NK-92 (cell line): ENCODE measurements around the gene LHX3.
"Not testable (repeated sequence)": the region's sequence is repeated elsewhere in the genome, so short reads cannot be mapped to it uniquely, and the experiment has no call there.

ENCODE experiments used
- DNase-seq: peaks from one replicate; lab custom pipeline; 2025; ENCODE audit not compliant: unreplicated experiment; lab: John Stamatoyannopoulos, UW

The LHX3 gene

DNA sequence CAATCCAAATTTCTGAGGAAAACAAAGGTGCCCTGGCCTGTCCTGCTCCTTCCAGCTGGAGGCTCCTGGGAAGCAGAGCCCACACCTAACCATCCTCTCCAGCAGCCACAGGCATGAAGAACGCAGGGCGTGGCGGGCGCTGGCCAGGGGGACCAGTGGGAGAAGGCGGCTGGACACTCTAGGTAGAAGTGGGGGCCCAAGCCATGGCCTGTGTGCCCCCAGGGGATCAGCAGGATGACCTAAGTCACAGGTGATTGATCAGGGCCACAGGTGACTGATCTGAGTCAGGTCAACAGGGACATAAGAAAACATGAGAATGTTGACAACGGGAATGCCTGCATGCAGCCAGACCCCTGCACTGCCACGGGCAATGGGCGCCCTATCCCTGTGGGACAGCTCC is 37.3 kb upstream of the LHX3 start:
- no peak for DNase-seq

DNA sequence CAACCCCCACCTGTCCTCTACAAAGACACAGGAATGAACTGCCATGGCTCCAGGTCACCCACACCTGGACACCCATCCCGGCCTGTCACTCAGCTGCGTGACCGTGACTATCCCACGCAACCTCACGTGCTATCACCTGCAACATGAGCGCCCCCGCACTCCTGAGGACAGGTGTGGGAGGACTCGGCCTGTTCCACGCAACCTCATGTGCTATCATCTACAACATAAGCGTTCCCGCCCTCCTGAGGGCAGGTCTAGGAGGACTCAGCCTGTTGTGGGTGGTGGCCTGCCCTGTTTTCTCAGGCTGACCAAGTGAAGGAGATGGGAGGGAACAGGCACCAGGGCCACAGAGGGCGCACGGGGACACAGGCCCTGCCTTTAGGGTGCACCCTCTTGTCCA is 36.6 kb upstream of the LHX3 start:
- no peak for DNase-seq

DNA sequence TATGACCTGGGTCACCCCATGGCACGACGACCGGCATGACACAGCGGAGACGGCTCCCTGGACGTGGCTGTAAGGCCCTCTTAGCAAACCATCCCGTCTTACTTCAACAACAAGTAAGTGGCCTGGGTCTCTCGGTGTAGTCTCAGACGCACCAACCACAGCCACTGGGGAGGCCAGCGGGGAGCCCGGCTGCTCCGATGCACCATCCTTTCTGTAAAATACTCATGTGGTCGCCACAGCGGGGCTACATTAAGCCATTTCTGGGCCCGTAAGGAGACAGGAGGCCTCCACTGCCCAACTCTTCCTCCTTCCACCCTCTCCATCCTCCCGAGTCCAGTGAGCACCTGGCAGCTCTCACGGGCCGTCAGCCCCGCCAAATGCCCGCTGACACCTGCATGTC is 36.0 kb upstream of the LHX3 start:
- DNase-seq = no peak

DNA sequence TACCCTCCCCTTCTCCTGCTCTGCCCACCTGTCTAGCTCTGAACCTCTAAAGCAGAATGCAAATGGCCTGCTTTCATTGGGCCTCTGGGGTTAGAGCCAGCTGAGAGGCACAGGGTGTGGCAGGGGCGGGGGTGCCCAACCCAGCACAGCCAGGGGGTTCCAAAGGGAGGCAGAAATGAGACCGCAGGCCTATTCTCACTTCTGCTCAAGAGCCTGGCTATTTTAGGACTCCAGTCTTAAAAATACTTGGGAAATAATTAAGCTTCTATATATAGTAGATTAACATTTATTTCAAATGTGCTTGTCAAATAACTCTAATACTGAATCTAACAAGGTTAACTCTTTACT is 35.0 kb upstream of the LHX3 start:
- no peak for DNase-seq

DNA sequence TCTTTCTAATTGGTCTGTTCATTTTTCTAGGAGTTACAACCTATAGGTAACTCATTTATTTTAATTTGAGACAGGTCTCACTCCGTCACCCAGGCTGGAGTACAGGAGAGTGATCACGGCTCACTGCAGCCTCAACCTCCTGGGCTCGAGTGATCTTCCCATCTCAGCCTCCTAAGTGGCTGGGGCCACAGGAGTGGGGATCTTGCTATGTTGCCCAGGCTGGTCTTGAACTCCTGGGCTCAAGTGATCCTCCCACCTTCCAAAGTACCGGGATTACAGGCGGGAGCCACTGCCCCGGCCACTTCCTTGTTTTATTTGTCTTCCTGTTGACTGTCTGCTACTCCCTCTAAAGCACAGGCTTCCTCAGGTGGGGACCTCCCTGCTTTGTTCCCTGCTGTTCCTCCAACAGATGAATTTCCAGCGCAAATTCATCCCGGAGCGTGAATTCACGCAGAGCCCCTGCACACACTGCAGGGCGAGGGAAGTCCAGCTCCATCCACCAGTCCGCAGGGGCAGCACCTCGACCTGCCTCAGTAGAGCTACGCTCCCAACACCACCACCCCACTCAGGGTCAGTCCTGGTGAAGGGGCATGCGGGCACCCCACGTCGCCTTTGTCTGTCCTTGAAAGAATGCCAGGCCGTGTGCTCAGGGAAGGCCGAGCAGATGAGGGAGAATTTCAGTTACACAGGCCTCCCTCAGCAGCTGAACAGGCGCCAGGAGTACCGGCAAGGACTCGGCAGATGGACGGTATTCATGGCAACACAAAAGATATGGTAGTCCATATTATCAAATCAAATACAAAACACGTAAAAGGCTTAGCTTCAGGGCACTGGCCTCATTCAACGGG is 34.4 kb upstream of the LHX3 start:
- no peak for DNase-seq

DNA sequence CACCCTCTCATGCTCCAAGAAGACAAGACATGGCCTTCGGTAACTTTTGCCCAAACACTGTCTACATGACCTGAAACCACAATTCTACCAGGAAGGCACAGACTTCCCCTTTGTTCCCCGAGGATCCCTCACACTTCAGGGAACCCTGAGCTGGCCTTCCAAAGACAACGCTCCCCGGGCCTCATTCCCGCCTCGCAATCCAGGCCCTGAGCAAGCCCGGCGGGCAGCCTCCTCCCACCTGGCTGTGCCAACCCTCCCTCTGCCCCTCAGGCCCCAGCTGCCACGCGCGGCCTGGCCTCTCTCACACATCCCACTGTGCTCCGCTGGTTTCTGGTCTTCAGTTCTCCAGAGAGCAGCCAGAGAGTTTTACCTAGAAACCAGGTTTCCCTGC is 33.4 kb upstream of the LHX3 start:
- DNase-seq = no peak

DNA sequence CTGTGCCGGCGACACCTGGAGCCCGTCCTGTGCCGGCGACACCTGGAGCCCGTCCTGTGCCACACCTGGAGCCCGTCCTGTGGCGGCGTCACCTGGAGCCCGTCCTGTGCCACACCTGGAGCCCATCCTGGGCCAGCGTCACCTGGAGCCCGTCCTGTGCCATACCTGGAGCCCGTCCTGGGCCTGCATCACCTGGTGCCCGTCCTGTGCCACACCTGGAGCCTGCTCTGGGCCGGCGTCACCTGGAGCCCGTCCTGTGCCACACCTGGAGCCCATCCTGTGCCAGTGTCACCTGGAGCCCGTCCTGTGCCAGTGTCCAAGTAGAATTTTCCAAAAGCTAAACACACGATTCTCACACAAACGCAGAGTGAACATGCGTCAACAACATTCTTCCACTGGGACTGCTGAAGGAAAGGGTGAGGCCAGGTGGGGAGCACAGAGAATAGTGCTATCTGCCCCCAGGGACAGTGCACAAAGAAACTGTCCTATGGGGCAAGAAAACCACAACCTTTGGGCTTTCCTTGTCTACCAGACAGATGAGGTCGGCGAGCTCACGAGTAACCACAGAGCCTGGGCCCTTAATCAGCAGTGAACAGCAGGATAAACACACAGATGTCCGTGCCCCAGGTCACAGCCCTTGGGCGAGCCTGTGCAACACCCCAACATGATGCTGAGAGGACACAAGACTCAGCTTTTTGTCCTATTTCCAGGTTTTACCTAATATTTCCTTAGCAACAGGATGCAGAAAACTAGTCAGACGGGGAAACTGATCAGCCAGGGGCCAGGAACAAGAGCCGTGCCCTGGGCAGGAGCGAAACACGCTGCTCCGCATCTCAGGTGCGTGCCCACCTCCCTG is 32.8 kb upstream of the LHX3 start:
- DNase-seq = no peak

DNA sequence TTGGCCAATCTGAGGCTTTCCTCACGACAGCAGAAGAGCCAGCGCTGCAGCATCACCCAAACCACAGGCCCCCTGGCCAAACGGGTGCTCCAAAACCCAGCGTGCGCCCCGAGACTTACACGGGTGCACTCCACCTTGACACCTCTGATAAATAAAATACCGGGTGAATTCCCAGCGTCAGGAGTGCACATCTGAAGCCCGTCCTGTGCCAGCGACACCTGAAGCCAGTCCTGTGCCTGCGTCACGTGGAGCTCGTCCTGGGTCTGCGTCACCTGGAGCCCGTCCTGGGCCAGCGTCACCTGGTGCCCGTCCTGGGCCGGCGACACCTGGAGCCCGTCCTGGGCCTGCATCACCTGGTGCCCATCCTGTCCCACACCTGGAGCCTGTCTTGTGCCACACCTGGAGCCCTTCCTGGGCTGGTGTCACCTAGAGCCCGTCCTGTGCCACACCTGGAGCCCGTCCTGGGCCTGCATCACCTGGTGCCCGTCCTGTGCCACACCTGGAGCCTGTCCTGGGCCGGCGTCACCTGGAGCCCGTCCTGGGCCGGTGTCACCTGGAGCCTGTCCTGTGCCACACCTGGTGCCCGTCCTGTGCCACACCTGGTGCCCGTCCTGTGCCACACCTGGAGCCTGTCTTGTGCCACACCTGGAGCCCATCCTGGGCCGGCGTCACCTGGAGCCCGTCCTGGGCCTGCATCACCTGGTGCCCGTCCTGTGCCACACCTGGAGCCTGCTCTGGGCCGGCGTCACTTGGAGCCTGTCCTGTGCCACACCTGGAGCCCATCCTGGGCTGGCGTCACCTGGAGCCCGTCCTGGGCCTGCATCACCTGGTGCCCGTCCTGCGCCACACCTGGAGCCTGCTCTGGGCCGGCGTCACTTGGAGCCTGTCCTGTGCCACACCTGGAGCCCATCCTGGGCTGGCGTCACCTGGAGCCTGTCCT is 31.8 kb upstream of the LHX3 start:
- DNase-seq = not testable (repeated sequence)

DNA sequence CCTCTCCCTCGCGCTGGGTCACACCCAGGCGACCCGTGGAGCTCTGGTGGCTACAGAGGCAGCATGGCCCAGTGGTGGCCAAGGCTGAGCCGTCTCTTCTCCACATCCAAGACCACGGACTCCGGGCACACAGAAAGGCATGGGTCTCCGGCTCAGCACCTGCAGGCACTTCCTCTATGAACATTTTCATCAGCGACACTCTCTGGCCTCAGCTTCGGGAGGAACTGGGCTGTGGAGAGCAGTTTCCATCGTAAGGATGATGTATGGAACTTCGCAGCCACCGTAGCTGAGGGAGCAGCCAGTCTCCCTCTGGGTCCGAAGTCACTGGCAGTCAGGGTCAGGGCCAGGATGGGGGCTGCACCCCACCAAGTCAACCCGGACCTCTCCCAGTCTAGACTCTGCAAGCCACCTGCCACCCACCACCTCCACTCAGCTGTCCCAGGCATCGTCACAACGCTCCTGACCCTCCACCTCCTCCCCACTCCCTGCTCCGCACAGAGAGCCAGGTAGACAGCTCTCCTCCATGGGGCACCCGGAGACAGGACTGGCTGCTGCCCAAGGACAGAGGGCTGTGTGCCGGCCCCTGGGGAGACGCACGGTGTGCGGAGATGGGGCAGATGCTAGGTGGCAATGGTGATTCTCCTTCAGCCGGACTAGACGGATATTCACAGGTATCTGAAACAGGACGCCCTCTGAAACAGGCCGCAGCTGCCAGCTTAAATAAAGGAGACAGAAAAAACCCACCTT is 31.0 kb upstream of the LHX3 start:
- no peak for DNase-seq

DNA sequence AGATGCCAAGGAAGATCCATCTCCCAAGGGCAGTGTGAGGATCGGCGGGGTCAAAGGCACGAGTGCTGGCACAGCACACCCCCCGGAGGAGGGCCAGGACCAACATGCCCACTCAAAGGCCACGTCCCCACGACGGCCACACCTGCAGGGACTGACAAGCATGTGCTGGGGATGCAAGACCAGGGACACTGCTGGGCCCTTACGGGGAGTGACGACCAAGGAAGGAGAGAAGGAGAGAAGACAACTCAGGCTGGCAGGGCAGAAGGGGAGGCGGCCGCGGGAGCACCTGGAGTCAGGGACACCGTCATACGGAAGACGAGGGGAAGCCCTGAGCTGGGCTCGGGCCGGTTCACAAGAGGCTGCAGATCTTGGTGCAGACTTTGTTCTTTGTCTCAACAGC is 30.2 kb upstream of the LHX3 start:
- DNase-seq = no peak

DNA sequence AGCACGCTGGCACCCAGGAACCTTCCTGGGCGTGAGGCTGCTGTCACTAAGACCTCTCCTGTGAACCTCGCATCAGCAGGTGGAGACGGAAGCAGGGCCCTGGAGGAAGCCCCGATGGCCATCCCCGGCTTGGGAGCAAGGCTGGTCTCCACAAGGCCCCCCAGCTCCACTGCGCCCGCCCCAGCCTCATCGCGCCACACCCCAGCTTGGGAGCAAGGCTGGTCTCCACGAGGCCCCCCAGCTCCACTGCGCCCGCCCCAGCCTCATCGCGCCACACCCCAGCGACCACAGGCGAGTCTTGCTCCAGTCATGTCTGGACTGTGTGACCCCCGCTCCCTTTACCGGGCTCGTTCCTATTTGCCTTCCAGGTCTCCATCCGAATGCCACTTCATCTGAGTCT is 29.7 kb upstream of the LHX3 start:
- no peak for DNase-seq

DNA sequence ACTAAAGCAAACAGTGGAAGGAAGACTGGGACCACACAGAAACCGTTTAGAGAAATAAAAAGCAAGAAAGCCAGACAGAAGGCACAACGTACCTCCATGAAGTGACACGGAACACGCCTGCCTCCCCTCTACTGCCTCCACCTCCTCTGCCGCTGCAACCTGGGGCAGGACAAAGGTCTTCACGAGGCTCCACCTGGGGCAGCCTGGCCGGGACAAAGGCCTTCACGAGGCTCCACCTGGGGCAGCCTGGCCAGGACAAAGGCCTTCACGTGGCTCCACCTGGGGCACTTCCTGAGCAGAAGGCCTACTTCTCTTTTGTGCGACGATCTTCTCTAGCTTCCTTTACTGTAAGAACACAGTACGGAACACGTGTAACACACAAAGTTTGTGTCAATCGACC is 28.9 kb upstream of the LHX3 start:
- DNase-seq = no peak

DNA sequence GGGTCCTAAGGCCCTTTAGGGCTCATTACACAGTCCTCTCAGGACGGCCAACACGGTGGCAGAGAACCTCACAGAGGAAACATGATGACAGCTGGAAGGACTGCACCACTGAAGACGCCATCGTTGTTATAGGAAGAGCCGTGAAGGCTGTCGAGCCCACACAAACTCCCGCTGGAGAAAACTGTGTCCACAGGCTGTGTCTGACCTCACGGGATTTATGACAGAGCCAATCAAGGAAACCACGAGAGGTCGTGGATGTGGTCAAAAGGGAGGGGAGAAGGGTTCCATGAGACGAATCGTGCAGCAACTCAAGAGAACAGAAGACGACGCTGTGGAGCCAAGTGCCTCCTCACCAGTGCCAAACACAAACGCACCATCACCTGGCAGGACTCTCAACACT is 28.5 kb upstream of the LHX3 start:
- no peak for DNase-seq

DNA sequence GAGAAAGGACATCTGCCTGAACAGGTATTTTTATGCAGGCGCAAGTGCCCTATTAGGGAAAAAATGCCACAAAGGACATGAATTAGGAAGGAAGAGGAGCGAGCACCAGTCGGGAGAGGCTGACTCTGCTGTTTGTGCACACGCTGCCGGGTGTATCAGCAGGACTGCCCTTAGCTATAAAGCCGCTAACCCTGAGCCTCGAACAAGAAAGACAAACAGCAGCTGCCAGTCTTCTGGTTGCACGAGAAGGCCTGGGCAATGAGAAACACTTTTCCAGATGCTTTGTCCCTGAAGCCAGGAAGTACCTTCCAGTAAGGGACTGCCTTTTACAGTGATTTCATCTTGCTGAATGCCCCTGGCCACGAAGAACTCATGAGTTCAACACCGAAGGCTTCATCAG is 28.0 kb upstream of the LHX3 start:
- DNase-seq = no peak

DNA sequence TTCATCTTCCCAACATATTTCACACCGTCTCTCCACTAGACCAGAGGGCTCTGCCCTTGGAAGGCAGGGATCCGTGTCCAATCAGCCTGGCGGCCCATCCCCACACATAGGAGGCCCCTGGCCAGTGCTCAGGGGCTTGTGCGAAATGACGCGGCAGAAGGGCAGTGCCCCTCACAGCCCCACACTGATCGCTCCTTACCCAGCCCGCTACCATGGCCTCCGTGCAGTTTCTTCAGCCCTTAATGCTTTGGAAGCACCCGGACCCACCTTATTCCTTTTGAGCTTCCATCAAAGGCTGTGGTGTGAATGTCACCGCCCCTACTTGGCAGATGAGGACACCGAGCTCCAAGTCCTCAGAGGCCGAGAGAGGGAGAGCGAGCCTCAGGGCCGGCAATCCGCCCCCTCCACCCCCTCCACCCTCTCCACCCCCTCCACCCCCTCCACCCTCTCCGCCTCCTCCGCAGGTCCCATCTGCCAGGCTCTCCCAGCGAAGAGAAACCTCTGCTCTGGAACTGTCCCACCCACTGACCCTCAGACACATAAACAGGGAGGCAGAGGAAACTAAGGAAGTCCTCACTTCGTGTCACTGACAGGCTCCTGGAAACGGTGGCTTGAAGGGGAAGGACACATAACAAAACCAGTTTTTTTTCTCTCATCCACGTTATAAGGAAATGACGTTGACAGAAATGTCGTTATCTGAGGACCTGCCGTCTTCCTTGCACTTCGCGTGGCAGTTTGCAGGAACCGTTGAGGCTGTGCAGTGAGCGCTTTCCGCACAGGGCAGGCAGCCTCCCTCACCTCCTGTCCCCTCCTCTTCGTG is 26.8 kb upstream of the LHX3 start:
- DNase-seq = no peak

DNA sequence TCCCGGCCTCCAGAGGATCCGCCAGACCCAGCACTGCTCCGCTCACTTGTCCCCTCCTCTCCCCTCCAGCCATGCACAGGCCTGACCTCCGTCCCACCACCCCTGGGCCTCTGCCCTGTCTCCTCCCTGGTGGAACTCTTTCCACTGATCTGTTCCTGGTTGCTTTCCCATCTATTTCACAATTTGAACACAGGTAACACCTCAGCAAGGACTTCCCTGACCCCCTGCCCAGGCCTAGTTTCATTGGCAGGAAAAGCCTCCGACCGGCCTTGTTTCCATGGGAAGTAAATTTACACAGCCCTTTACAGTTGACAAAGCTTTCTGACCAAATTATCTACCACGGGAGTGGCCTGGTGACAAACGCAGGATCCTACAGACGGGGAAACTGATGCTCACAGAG is 25.8 kb upstream of the LHX3 start:
- DNase-seq = no peak

DNA sequence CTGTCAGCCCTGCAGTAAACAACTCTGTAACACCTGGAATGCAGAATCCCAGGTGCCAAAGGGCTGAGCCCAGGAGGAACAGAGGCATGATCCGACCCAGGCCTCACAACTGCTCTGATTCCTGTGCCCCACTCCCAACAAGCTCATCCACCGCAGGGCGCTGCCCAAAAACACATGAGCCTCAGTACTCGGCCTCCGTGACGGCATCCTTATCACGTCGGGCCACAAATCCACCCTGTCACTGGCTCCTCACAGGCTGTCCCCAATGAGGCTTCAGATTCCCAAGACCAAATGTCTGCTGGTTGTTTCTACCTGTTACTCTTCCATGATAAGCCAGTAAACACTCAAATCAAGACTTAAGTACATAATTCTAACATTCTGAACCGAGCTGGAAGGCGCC is 25.4 kb upstream of the LHX3 start:
- DNase-seq = no peak

DNA sequence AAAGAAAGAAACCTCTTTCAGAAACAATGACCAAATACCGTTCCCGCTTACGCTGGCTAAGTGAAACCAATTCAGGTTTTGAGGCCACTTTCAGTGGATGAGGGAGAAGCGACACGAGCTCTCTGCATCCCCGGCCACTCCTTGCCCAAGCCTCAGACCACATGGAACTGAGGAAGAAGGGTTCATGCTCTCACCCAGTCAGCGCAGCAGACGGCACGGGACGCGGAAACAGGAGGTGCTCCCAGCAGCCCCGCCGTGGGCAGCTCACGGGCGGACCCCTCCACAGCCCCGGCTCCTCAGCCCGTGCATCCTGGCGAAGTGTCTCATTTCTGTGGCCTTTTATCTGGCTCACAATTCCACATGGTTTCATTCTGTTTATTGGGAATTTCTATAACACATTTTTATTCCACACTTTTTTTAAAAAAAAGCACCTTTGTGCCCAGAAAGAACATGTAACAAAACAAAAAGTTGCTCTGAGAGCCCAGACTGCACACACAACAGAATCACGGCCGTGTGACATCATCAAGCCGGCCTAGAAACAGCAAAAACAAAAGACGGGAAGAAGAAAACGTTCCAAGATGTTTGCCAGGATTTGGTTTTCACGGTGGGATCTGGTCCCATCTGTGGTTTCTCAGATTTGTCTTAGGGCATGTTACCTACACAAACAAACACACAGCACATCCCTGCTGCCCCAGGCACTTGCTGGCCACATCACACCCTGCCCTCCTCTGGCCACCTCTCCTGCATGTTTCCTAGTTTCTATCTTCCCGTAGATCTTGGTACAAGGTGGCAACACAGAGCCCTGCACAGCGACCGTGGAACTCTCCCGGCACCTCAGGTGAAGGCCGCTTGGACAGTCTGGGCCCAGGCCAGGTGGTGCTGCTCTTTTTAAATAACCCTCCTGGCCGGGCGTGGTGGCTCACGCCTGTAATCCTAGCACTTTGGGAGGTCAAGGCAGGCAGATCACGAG is 24.5 kb upstream of the LHX3 start:
- no peak for DNase-seq
